Activated CD4-positive, alpha-beta T cell treated with anti-CD3 and anti-CD28 coated beads for 36 hours (primary cell): ENCODE results near the gene ROR2. TPM values are rescaled to one million over a fixed set of nuclear protein-coding genes. Genes with fewer than 3 reads are reported as not detected.

Experiments
- ATAC-seq: fragments of 200-7000 bp; cut with Tn5 transposase; one replicate; pipeline ENCODE4 v1.10.0; 2021; ENCODE audit warnings: mild to moderate bottlenecking, moderate library complexity
- CTCF ChIA-PET: fragments of 350-600 bp; sonication (Branson Sonifier 250); formaldehyde crosslinking; loops from one replicate; lab custom pipeline; 2021; ENCODE audit warnings: antibody characterized with exemption; lab: Charles Lee
- POLR2A ChIA-PET: fragments of 350-600 bp; sonication (Branson Sonifier 250); formaldehyde crosslinking; loops from one replicate; lab custom pipeline; 2021; ENCODE audit warnings: antibody characterized with exemption, inconsistent platforms; lab: Charles Lee
- DNase-seq: peaks from one replicate; pipeline ENCODE4 v3.0.0-alpha.2; 2020
- H3K27ac Mint-ChIP-seq: one replicate; pipeline ENCODE4 v1.8.0; 2021; ENCODE audit warnings: mixed read lengths
- H3K27me3 Mint-ChIP-seq: one replicate; pipeline ENCODE4 v1.8.0; 2021; ENCODE audit warnings: mixed read lengths
- H3K36me3 Mint-ChIP-seq: one replicate; pipeline ENCODE4 v1.8.0; 2021; ENCODE audit warnings: low read depth, mixed read lengths
- H3K4me1 Mint-ChIP-seq: one replicate; pipeline ENCODE4 v1.8.0; 2021; ENCODE audit warnings: mixed read lengths
- H3K4me3 Mint-ChIP-seq: one replicate; pipeline ENCODE4 v1.8.0; 2021; ENCODE audit warnings: mild to moderate bottlenecking, moderate library complexity, mixed read lengths
- H3K9me3 Mint-ChIP-seq: one replicate; pipeline ENCODE4 v1.8.0; 2021; ENCODE audit warnings: low read depth, mixed read lengths
- intact Hi-C, 2 experiments: fragments of 100-400 bp; cut with DNase I in 1 of 2; cut with micrococcal nuclease in 1 of 2; formaldehyde crosslinking; loops; one replicate each; pipeline versions ENCODE4 v1.14.2 to v1.15.1; 2022 to 2024; cut with DNase I, micrococcal nuclease
- total RNA-seq, 2 experiments: library from RNA; stranded (reverse); gene quantifications; one replicate each; pipeline ENCODE4 v1.2.3, GENCODE V29; 2021

The ROR2 gene
- total RNA-seq, 2 experiments from 2014 or later = not detected

- Mint-ChIP-seq H3K27ac (no peak overlapping the region), H3K9me3 (peaks cover 2% of the 10 kb centered on the region), H3K4me1 (peaks cover 6% of the 10 kb centered on the region), H3K36me3 (no peaks in the 10 kb centered on the region), H3K27me3 (peaks cover 12% of the 10 kb centered on the region), H3K4me3 (no peak overlapping the region)
- CTCF ChIA-PET = no interaction called here
- intact Hi-C loops = no loop called here
- POLR2A ChIA-PET = no interaction called here
- no peak for DNase-seq
- ATAC-seq = no peak
Observed at GRCh38 chr9:91783876-91784672, 166.0 kb downstream of the ROR2 start.

- no peak for DNase-seq
- ATAC-seq = no peak
- H3K4me1 Mint-ChIP-seq = peaks cover 6% of the 10 kb centered on the region
- no peak overlapping the region for H3K27ac Mint-ChIP-seq
- H3K9me3 Mint-ChIP-seq = peaks cover 2% of the 10 kb centered on the region
- ChIA-PET POLR2A (no interaction called here), CTCF (no interaction called here)
- H3K27me3 Mint-ChIP-seq = peaks cover 12% of the 10 kb centered on the region
- H3K4me3 Mint-ChIP-seq = no peak overlapping the region
- no peaks in the 10 kb centered on the region for H3K36me3 Mint-ChIP-seq
- intact Hi-C loops = no loop called here
Observed at GRCh38 chr9:91783411-91783810, 166.6 kb downstream of the ROR2 start.

- H3K9me3 Mint-ChIP-seq = no peaks in the 10 kb centered on the region
- H3K4me3 Mint-ChIP-seq = no peak overlapping the region
- ChIA-PET POLR2A (no interaction called here), CTCF (no interaction called here)
- DNase-seq = no peak
- peaks cover 6% of the 10 kb centered on the region for H3K4me1 Mint-ChIP-seq
- ATAC-seq = no peak
- intact Hi-C loops = no loop called here
- peaks cover 12% of the 10 kb centered on the region for H3K27me3 Mint-ChIP-seq
- H3K27ac Mint-ChIP-seq = no peak overlapping the region
- no peaks in the 10 kb centered on the region for H3K36me3 Mint-ChIP-seq
Observed at GRCh38 chr9:91782708-91783214, 167.3 kb downstream of the ROR2 start.

GRCh38 chr9:91781906-91782305 lies 168.1 kb downstream of the ROR2 start:
- DNase-seq = no peak
- POLR2A ChIA-PET = no interaction called here
- peaks cover 11% of the 10 kb centered on the region for H3K27me3 Mint-ChIP-seq
- intact Hi-C loops = no loop called here
- CTCF ChIA-PET = interaction anchor here (0.6 kb wide), 2 partner anchors 169 to 273 kb away, joined by 3 read pairs; no protein-coding TSS in a partner anchor
- no peak overlapping the region for H3K27ac Mint-ChIP-seq
- H3K4me1 Mint-ChIP-seq = peaks cover 6% of the 10 kb centered on the region
- no peaks in the 10 kb centered on the region for H3K9me3 Mint-ChIP-seq
- no peaks in the 10 kb centered on the region for H3K36me3 Mint-ChIP-seq
- ATAC-seq = no peak
- no peak overlapping the region for H3K4me3 Mint-ChIP-seq

GRCh38 chr9:91781116-91781515 lies 168.9 kb downstream of the ROR2 start:
- Mint-ChIP-seq H3K27ac (no peak overlapping the region), H3K4me1 (peaks cover 6% of the 10 kb centered on the region), H3K36me3 (no peaks in the 10 kb centered on the region), H3K27me3 (peaks cover 13% of the 10 kb centered on the region), H3K4me3 (no peak overlapping the region), H3K9me3 (no peaks in the 10 kb centered on the region)
- intact Hi-C loops = no loop called here
- ChIA-PET POLR2A (no interaction called here), CTCF (interaction anchor here (0.6 kb wide), 1 partner anchor 168 kb away, joined by 3 read pairs; no protein-coding TSS in a partner anchor)
- DNase-seq (no peak), ATAC-seq (no peak)

GRCh38 chr9:91778031-91778430 lies 172.0 kb downstream of the ROR2 start:
- Mint-ChIP-seq H3K9me3 (no peaks in the 10 kb centered on the region), H3K4me3 (no peak overlapping the region), H3K36me3 (no peaks in the 10 kb centered on the region), H3K4me1 (peaks cover 6% of the 10 kb centered on the region), H3K27ac (no peak overlapping the region), H3K27me3 (peaks cover 14% of the 10 kb centered on the region)
- CTCF ChIA-PET = no interaction called here
- POLR2A ChIA-PET = no interaction called here
- ATAC-seq (no peak), DNase-seq (no peak)
- intact Hi-C loops = loop anchor here (5.0 kb wide), 2 partner anchors 104 to 169 kb away; no protein-coding TSS in a partner anchor

GRCh38 chr9:91777292-91777830 lies 172.7 kb downstream of the ROR2 start:
- intact Hi-C loops = loop anchor here (5.0 kb wide), 2 partner anchors 105 to 170 kb away; no protein-coding TSS in a partner anchor
- Mint-ChIP-seq H3K27me3 (peaks cover 14% of the 10 kb centered on the region), H3K4me1 (peaks cover 3% of the 10 kb centered on the region), H3K9me3 (no peaks in the 10 kb centered on the region), H3K4me3 (no peak overlapping the region), H3K36me3 (no peaks in the 10 kb centered on the region), H3K27ac (no peak overlapping the region)
- DNase-seq (no peak), ATAC-seq (no peak)
- POLR2A ChIA-PET = no interaction called here
- CTCF ChIA-PET = interaction anchor here (0.6 to 2.3 kb wide), 2 partner anchors 19 to 171 kb away, joined by 3 to 11 read pairs; no protein-coding TSS in a partner anchor

GRCh38 chr9:91776409-91777291 lies 173.4 kb downstream of the ROR2 start:
- ATAC-seq (no peak), DNase-seq (no peak)
- Mint-ChIP-seq H3K27me3 (peaks cover 14% of the 10 kb centered on the region), H3K9me3 (no peaks in the 10 kb centered on the region), H3K4me3 (no peak overlapping the region), H3K4me1 (no peaks in the 10 kb centered on the region), H3K36me3 (no peaks in the 10 kb centered on the region), H3K27ac (no peak overlapping the region)
- CTCF ChIA-PET = interaction anchor here (0.6 to 2.3 kb wide), 5 partner anchors 10 to 174 kb away, joined by 3 to 11 read pairs (median 3); partner anchors contain the start of gene ROR2
- POLR2A ChIA-PET = no interaction called here
- intact Hi-C loops = loop anchor here (5.0 kb wide), 2 partner anchors 106 to 171 kb away; no protein-coding TSS in a partner anchor

GRCh38 chr9:91775708-91776028 lies 174.4 kb downstream of the ROR2 start:
- DNase-seq = no peak
- no peak overlapping the region for H3K27ac Mint-ChIP-seq
- H3K36me3 Mint-ChIP-seq = no peaks in the 10 kb centered on the region
- CTCF ChIA-PET = interaction anchor here (0.7 to 2.3 kb wide), 4 partner anchors 9 to 175 kb away, joined by 3 to 11 read pairs (median 6); partner anchors contain the start of gene ROR2
- H3K27me3 Mint-ChIP-seq = peaks cover 14% of the 10 kb centered on the region
- no peak for ATAC-seq
- H3K9me3 Mint-ChIP-seq = no peaks in the 10 kb centered on the region
- POLR2A ChIA-PET = no interaction called here
- no peak overlapping the region for H3K4me3 Mint-ChIP-seq
- intact Hi-C loops = loop anchor here (1.0 to 5.0 kb wide), 3 partner anchors 107 to 175 kb away; partner anchors contain the start of gene ROR2 (in 1 of the 2)
- no peaks in the 10 kb centered on the region for H3K4me1 Mint-ChIP-seq

- DNase-seq (peak; percentile 84), ATAC-seq (peak; percentile 69)
- H3K36me3 Mint-ChIP-seq = no peaks in the 10 kb centered on the region
- intact Hi-C loops = loop anchor here (1.0 to 5.0 kb wide), 3 partner anchors 107 to 175 kb away; partner anchors contain the start of gene ROR2 (in 1 of the 2)
- H3K4me3 Mint-ChIP-seq = no peak overlapping the region
- ChIA-PET POLR2A (no interaction called here), CTCF (interaction anchor here (1.5 to 2.3 kb wide), 3 partner anchors 12 to 176 kb away, joined by 3 to 11 read pairs (median 8); partner anchors contain the start of gene ROR2)
- no peak overlapping the region for H3K27ac Mint-ChIP-seq
- H3K27me3 Mint-ChIP-seq = peaks cover 14% of the 10 kb centered on the region
- no peaks in the 10 kb centered on the region for H3K4me1 Mint-ChIP-seq
- H3K9me3 Mint-ChIP-seq = no peaks in the 10 kb centered on the region
Observed at GRCh38 chr9:91775011-91775707, 174.9 kb downstream of the ROR2 start.
